ENCODE data around the gene CADM1.

The CADM1 gene

DNA sequence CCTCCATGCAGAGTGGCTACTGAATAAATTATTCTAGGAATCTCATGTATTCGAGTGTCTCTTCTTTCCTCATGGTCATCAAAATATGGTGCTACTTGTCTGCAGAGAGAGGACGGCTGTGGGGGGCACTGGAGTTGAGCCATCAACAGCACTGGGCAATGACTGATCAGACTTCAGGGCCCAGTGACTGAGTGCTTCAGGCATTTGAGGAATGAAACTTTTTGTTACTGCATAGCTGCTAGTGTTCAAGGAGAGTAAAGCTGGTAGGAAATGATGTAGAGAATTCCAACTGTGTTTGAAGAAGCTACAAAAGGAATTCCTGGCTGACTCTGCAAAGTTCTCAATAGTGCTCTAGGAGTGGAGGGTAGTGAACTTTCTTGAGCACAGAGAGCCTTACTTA, 277.7 kb downstream of the CADM1 start:
- no peak for DNase-seq

DNA sequence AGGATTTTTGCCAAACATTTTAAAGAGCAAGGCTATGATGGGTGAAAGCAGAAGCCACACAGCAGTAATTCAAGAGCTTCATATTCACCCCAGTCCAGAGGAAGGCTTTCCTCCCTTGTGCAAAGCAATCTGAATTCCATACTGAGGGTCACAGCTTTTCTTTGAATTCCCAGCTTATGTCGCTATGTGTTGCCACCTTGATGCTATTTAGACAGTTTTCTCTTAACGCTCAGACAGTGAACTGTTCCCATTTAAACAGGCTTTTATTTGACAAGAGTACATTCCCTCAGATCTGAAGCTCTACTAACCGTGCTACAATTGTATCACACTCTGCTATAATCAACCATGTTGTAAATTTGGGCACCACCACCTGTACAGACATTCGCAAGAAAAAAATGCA, 279.7 kb downstream of the CADM1 start:
- DNase-seq, result no peak

DNA sequence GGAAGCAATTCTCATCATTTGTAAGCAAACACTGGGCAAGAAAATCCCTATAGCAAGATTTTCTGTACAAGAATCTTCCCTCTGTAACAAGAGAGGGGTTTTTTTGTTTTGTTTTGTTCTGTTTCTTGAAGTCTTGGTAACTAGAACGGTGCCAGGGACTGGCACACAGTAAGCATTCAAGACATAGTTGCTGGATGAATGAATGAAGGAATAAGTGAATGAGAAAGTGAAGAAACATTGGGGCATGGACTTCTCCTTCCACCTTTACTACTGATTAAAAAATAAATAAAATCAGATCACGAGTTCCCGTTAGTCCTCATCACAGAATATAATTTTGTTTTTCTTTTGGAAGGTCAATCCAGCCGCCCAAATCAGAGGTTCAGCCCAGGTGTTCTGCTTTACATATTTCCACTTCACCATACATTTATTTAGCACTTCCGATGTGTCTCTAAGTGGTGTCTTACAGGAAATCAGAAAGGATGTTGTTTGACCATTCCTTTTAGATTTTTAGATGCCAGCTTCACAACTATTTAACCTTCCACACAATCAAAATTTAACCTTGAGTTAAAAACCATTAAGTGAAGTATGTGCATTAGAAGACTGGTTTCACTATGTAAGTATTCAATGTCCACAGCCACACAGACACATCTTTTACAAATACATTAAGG, 281.2 kb downstream of the CADM1 start:
- DNase-seq, result no peak

DNA sequence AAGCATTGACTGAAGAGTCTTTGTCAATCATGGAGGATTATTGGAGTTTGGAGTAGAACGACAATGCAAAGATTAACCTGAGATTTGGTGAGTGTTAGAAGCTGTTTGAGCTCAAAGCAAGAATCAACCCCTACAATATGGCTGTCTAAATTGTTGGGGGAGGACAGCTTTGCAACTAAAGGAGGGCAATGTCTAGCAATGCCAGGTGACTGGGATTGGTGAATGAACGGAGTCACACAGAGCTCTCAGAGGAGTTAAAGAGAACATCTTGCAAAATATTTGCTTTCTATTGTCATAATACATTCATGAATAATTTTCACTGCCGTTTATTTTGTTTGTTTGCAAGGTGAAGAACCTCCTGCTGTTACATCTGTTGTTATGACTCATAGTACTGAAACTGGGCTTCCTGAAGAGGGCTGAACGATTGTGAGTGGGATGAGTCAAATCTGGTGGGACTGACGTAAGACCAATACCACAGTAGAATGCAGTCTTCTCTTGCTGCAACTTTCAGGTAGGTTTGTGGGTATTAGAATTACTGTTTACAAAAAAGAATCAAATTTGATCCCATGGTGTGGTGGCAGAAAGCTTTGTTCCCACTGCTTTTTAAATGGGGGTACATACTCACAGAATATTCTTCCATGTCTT, 281.9 kb downstream of the CADM1 start:
- DNase-seq, result no peak

DNA sequence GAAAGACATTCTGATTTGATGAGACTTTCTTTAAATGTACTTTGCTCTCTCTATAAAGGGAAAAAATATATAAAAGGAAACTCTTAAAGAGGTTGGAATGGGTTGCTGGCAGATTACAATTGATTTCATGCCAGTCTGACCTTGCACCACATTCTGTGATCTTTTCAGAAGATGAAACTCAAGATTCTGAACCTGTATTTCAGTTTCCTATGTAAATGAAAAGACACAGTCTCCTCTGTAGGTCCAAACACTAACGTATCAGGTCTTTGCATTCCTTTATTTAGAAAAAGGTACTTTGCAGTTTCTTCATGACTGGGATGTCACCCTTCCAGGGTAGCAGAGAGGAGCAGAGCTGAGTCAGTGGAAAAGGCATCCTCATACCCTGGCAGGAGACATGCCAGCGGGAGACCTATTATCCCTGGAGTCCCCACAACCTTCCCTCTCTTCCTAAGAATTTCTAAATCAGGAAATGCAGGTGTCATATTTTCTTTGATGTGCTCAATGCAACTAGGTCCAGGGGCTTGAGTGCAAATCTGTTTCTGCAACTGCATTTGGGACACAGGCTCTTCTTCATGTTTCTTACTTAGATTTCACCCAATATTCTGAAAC, 282.6 kb downstream of the CADM1 start:
- no peak for DNase-seq

DNA sequence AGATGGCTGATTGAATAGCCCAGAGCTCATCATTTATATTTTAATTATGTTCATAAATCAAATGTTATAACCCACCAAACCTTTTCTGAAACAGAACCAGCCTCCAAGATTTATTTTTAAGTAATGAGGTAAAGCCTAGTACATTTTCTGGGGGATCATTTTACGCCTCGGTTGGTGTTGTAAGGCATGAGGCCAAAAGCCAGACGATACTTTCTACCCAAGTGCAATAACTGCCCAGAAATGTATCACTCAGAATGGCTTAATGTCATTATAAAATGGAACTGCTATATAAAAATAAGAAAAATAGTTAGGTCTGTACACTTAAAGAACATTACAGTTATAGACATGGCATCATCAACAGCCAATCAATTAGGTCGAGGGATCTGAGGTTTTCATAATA, 283.3 kb downstream of the CADM1 start:
- DNase-seq, result no peak

DNA sequence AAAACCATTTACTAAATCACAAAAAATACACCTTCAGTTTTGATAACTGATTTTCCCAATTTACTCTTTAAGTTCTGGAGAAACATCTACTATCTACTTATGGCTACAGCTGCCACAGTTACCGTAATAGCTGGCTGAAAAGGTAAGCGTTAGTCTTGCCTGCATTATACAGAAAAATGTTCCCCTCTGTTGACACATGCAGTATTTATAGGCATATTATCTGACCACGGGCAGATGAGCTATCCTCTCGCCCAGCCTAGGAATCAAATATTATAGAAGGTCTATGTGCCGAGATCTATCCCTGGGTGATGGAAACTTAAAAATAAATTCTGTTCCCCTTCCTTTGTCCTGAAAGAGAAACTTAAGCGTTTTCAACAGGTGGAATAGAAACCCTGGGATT, 283.8 kb downstream of the CADM1 start:
- no peak for DNase-seq

DNA sequence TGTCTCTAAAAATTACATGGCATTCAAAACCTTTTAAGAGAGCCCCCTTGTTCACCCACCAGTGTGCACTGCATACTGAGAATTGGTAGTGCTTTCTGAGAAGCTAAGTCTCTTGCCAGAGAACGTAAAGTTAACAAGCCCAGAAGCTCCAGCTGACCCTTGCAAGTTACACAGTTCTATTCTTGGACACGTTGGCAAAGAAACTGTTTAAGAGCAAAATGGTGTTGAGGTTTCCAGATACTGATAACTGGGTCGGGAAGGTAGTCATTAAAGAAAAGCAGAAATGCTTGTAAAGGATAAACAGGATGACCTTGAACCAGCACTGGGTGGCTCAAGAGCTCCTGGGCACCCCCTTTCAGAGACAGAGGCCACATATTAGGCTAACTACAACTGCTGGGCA, 284.8 kb downstream of the CADM1 start:
- DNase-seq, result no peak

DNA sequence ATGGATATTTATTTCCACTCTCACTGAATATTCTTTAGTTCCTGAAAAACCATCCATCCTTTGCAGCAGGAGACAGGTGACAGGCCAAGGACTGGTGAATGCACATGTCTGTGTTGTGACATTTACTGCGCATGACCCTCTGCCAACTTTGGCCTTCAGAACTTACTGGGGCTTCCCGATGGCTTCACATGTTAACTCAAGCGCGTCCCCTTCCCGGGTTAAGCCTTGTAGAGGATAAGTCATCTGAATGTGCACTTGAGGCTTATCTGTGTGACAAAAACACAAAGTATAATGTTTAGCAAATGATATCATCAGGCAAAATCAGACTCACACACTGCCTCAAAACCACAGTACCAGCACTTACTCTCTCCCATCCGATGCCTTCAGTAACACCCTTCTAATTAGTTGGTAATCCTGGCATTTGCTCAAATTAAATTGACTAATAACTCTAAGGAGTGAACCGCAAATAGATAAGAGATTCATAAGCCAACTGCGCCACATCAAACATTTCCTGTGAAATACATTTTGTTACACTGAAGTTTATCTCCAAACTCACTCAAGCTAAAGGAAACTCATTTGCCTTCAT, 286.4 kb downstream of the CADM1 start:
- DNase-seq, result peak in 1 of 2 experiments; percentile 43

DNA sequence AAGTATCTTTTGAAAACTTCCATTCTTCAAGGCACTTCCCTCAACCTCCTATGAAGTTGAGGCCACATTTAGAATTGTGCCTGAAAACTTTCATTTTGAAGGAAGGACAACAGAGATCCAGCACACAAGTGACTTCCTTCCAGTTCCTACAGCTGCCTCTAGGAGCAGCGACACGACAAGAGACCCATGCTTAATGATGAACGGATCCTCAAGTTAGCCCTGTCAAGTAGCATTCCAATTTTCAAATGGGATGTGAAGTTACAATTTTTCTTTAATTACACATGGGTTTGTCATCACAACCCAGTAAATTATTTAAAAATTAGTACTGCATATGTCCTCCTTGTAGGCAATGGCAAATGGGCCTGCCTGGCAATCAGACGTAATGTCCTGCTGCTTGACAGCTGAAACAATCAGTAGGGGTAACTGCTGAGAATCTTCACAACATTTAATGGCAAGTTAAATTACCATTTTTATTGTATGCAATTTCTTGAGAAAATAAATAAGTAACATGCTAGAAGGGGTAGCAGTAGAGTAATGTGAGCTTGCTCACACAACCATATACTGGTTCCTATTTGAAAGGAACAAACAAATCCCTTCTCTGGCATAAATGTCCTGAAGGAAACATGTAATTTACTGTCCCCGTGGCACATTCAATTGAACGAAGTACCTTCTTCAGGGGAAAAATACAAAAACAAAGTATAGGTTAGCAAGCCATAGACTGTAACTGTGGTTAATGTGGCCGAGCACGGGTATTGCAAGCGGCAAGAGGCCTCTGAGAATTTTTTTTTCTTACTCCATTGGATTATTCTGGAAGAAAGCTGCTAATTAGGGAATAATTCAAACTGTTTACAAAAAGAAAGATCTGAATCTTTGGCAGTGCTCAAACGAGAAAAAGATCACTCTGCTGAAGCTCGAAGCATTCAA, 288.3 kb downstream of the CADM1 start:
- DNase-seq, result peak; percentile 54 to 64

DNA sequence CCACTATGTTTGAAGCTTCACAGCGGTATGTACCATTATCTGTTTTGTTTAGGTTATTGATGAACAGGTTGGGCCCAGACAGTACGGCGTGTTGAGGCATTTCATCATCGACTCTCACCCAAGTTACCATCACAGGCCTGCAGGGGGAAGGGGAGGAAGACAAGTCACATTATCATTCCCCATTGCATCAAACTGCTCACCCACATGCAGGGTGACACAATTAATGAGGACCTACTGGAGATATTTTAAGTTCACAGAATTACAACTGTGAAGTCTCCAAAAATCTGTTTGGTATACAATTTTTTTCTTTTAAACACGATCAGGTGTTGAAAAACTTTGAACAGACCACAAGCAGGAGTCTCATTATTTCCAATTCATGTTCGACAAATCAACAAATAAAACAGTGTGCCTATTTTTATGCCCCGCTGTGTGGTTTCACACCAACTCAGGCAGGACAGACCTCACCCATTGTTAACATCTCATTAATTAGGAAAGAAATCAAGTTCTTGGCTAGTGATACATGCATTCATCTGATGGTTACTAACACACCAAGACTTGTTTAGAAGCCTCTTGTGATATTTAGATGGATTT, 289.5 kb downstream of the CADM1 start:
- DNase-seq, result no peak

DNA sequence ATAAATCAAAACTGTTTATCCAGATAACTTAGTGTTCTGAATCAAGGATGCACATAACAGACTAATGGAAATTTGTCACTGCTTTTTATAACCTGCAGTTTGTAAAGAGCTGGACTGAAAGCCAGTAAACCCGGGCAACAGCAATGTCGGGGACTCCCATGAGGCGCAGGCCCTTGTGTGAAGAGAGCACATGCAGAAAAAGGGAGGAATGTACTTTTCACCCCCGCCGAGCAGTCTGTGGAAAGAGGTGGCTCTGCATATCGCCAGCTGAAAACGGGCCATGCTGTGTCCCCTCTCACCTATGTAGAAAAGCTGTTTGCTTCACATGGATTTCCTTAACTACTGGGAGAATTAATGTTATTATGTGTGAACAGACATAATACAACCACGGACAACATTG, 291.2 kb downstream of the CADM1 start:
- no peak for DNase-seq

DNA sequence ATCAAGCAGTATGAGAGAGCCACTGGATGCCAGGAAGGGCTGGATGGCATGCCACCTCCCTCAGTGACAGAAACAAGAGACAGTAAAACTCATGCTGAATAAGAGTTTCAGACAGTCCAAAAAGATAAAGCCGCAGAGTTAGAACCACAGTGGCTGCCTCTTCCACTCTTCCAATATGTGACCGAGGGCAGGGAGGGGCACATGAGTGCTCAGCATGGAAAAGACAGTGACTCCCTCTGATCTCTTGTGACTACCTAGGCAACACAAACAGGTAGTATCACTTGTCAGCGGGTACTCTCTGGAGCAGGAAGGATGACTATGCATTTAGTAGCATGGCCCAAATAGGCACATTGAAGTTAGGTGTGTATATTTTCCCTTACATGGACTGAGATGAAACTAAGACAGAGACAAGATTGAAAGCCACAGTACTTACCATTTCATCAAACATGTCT, 295.4 kb downstream of the CADM1 start:
- no peak for DNase-seq

DNA sequence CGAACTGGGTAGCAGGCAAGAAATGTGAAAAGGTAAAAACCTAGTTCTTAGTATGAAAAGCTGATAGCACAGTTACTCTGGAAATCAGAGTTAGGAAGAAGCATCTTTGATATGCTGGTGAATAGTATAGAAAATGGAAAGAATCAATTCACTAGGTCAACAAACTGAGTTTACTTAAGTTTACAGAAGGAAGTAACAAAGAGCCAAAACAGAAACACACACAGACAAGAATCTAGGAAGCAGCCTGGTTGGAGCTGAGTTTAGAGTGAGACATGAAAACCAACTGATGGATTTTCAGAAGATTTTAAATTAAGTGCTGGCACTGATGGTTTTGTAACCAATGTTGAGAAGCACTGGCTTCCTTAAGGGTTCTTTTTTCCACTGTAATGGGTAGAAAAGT, 296.3 kb downstream of the CADM1 start:
- DNase-seq, result no peak

DNA sequence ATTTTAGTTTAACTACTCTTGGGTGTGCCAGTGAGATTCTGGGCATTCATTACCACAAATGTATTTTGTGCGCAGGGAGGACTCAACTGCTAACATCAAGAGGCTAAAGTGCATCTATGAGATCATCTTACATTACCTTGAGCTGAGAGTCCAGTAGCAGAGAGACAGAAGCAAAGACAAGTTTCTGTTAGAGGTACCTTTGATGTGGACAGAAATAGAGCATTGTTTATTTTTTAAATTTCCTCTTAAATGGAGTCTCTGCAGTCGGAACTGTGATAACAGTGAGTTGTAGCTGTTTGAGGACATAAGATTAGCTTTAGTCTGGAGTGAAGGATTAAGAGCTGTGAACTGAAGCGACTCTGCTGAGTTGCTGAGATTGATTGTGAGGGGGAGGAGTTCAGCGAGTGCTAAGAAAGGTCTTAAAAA, 297.0 kb downstream of the CADM1 start:
- DNase-seq, result no peak

DNA sequence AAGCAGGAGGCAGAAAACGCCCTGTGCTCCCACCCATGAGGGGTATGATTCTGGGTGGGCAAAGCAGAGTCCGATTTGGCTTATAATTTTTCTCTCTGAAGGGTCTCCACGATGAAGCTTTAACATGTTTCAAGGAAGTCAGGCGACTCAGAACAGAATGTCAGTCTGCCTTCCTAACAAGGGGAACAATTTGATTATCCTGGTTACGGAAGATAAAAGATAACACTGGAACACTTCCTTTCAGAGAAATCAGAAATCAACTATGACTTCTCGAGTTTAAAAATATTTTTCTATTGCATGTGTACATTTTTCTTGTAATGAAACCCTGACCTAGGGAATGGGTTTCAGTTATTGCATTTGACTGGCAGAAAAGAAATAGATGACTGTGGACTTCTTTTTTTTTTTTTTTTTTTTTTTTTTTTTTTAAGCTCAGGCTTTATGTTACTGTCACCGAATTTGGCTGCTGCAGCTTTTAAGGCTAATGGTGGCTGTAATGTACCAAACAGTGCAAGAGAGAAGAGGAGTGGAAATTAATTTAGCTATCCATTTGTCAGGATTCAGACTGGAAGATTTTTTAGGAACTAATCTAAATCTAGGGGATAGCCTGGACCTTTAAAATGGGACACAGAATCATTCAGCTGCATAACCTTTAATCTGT, 297.7 kb downstream of the CADM1 start:
- DNase-seq, result no peak

DNA sequence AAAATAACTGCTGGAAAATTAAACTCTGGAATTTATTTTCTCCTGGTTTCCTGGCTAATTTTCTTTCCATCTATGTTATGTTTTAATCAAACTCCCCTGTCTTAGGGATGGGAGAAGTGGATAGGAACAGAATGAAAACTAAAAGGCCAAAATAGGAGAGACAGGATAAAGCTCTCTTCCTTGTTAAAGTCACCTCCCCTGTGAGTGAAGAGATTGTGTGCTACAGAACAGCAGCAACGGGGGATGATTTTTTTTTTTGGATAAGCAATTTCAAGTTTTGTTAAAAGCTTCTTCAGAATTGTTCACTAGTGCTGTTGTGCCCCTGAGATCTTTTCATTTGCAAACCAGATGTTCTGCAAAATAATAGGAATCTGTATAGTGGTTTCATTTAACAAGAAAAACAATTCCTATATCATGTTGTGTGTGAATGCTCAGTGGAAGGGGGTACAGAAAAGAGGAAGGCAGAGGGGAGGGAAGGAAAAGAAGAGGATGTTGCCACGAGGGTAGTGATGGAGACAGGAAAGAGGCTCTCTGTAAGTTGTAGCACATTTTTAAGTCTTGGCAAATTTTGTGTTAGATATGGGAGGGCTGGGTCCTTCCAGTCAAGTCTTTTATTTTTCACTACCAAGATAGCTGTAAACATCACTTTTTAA, 301.2 kb downstream of the CADM1 start:
- DNase-seq, result no peak

DNA sequence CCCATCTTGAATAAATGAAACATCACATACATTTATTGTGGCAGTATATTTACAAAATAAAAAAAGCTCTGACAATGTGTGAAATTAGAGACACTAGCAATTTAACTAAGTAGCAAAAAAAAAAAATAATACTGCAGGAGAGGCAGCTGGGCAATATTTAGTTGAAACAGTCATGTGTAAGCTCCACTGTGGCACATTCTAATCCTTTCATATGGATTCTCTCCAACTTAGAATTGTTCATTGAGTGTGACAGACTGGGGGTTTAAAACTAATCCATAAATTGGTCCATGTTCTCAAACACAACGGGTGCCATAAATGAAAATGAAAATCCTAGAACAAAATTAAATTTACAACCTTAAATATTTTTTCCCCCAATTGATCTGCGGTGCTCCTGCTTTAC, 302.1 kb downstream of the CADM1 start:
- DNase-seq, result no peak

DNA sequence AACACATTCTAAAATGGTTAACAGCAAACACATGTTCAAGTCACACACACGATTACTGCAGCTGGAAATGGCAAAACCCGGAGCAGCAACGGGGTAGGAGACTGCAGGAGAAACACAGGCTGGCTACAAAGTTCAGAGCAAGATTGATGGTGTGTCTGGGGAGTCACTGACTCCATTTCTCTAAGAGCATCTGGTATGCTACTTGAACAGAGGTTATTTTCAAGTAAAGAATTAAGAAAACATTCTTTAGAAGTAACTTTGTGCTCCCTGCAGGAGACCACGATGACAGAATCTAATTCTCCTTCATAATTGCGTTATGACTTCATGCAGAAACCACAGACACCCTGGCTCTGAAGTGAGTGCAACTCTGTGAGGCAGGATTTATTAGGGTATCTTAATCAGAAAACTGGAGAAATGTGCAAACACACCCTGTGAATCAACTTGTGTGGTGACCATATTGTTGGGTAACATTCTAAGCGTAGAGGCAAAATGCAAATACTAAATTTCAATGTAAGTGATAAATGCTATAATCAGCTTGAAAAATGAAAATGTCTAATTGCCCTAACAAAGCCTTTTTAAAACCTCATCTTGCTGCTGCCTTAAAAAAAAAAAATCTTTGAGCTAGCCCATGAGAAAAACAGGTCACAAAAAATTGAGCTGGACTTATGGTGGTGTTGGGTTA, 303.0 kb downstream of the CADM1 start:
- peak; percentile 42 to 51 for DNase-seq

DNA sequence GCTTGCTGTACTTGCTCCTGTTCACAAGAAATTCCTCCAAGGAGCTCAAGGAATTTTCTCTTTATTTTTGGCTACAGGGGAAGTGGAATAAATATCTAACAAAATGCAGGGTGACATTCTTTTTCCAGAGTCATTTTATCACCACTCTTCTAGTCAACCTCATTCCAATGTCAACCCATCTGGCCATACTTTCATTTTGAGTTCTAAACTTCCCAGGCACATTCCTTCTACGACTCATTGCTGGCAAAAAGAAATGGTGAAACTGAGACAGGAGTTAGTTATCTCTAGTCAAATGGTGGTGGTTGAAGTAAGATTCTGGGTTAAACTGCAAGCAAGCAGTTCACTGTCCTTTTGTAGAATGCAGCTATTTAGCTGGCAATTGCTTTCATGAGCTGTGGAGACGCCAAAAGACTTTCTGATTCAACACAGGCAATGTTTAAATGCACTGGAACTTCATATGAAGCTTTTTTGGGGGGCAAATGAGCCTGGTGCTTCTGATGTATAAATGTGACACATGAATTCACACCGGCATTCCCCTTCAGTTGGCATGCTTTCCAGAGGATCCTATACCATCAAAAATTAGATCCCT, 304.6 kb downstream of the CADM1 start:
- no peak for DNase-seq
